Measurements from ENCODE around the gene RBM46.

The RBM46 gene, protein sequence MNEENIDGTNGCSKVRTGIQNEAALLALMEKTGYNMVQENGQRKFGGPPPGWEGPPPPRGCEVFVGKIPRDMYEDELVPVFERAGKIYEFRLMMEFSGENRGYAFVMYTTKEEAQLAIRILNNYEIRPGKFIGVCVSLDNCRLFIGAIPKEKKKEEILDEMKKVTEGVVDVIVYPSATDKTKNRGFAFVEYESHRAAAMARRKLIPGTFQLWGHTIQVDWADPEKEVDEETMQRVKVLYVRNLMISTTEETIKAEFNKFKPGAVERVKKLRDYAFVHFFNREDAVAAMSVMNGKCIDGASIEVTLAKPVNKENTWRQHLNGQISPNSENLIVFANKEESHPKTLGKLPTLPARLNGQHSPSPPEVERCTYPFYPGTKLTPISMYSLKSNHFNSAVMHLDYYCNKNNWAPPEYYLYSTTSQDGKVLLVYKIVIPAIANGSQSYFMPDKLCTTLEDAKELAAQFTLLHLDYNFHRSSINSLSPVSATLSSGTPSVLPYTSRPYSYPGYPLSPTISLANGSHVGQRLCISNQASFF

DNA sequence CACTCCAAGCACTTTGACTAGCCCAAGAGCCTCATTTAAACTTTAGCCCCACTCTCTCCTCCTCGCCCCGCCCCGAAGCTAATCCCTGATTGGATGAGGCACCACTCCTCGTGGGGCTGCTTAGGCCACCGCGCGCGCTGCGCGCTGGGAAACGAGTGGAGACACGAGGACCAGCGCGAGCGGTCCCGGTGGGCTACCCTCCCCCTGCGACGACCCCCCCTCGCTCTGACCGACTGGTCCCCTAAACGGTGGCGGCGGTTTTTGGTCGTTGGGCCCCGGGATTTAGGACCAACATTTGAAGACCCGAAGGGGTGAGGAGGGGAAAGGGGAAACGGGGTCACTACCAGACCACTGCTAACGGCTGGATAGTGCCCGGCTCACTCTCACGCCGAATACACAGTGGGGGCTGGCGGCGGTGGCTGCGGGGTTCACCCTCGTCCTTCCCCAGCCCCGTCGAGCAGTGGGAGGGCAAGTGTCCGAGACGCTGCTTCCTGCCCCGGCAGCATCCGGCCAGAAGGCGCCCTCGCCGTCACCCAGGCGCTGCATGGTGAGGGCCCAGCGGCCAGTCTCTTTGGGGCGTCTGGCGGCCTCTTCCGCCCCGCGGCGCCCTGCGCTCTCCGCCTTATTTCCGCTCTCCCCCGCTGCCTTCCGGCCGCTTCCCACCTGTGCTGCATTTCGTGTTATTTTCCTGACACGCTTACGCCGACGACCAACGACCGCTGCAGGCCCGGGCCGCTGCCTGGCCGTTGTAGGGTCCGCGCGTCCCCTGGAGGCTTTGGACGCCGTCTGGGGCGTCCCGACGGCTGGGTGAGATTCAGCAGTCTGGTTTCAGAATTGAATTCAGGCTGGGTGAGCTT is at the start of gene RBM46:
RBM46 (plus strand) TSS at position 147 of the 857 bp plus-strand sequence. CDS start 15,481 bp downstream, outside the sequence.
- DNase-seq: no peak

GRCh38 chr4:154731756-154732155 is 49.3 kb upstream of the RBM46 start:
- DNase-seq: no peak

- no peak for DNase-seq
These were observed 48.4 kb upstream of the RBM46 start for GRCh38 chr4:154732669-154733068.

- no peak for DNase-seq
These were observed 44.3 kb upstream of the RBM46 start for GRCh38 chr4:154736770-154737169.

DNA sequence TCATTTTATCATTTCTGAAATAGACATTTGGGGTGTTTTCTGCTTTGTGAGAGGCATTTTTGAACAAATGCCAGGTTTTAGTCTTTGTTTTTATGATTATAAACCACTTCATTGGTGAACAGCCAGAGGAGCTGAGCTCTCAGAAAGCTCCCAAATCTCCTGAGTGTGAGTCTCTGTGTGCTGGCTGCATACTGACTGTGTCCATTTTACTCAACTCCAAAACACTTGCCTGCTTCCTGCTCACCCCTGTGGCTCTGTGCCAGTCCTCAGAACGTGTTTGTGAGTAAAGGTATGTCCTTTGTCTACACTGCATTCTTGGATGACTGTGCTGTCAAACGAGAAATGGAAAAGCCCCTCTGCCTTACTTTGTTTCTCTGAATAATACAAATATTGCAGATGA is 42.6 kb upstream of the RBM46 start:
- no peak for DNase-seq

GRCh38 chr4:154739111-154739510 is 42.0 kb upstream of the RBM46 start:
- DNase-seq: no peak

DNA sequence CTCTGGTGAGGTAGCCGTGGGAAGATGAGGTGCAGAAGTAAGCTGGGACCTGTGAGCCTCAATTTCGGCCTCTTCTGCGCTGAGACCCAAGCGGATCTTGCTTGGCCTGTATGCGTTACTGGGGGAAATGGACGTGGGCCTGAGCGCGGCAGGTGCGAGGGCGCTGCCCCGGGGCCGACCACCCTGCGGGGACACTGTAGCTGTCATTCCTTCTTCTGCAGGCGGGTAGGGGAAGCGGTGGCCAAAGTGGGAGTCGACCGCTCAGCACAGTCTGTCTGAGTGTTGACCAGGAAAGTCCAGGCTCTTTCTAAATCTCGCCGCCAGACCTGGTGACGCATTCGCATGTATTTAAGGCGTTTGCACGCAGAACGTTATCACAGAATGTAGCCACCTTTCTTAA is 40.6 kb upstream of the RBM46 start:
- no peak for DNase-seq

DNA sequence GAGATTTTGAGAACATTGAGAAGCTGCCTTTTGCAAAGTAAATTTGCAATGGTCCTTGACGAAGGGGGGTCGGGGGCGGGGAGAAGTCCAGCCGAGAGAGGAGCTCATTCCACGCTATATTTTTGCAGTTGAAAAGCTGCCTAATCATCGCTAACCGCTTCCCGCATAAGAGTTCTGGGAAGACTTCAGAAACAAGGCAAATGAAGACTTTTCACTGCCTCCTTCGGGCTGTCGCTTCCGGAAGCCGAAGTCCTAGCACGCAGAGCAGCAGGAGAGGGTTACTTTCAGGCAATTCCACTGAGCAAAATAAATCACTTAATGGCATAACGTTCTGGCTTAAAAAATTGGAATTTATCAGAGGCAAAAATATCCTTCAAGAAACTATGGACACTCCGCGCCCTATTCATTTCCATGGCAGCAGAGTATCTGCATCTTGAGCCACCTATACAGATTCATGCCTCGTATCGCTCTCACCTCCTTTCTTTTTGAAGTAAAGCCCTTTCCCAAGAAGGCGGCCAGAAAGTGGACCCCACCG is 39.9 kb upstream of the RBM46 start:
- no peak for DNase-seq

- no peak for DNase-seq
These were observed 38.9 kb upstream of the RBM46 start for GRCh38 chr4:154741922-154742850.

- no peak for DNase-seq
These were observed 37.3 kb upstream of the RBM46 start, which contains the start of gene LRAT for GRCh38 chr4:154743683-154744340. TSS of gene LRAT (plus strand) at chr4:154744000. CDS start at chr4:154744327, 327 bp downstream.

DNA sequence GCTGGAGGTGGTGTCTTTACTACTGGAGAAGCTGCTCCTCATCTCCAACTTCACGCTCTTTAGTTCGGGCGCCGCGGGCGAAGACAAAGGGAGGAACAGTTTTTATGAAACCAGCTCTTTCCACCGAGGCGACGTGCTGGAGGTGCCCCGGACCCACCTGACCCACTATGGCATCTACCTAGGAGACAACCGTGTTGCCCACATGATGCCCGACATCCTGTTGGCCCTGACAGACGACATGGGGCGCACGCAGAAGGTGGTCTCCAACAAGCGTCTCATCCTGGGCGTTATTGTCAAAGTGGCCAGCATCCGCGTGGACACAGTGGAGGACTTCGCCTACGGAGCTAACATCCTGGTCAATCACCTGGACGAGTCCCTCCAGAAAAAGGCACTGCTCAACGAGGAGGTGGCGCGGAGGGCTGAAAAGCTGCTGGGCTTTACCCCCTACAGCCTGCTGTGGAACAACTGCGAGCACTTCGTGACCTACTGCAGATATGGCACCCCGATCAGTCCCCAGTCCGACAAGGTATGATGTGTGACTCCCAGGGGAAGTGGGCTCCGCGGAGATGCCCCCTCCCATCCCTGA is 36.6 kb upstream of the RBM46 start:
- DNase-seq: no peak

DNA sequence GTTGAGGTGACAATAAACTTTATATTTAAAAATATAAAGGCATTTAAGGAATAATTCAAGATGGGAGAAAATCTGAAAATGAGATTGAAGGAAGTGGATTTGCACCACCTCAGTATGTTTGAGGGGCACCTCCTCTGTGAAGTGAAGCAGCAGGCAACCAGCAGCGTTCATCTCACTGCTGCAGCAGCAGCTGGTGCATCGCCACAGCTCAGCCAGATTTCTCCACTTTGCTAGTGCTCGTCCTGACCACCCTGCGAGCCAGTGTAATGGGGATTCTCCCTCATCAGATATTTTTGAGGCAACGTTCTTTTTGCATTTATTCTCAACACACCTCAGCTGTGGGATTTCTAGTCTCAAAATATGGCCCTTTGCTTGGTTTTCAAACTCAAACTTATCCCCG is 23.4 kb upstream of the RBM46 start:
- DNase-seq: no peak

DNA sequence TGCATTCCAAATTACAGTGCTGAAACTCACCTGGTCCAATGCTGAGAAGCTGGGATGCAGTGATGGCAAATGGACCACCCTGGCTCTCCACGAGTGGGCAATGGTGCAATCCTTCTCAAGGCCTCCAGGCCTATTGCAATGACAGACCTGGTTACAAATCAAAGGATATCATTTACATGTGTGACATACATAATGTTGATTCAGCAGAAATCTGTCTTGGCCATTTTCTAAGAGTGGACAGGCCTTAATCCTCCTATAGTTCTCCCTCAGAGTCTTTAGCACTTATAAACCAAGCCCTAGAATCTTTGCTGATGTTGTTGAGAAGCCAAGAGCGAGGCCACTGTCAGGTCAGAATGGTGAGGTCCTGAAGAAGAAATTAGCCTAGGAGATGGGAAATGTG is 20.2 kb upstream of the RBM46 start:
- no peak for DNase-seq

DNA sequence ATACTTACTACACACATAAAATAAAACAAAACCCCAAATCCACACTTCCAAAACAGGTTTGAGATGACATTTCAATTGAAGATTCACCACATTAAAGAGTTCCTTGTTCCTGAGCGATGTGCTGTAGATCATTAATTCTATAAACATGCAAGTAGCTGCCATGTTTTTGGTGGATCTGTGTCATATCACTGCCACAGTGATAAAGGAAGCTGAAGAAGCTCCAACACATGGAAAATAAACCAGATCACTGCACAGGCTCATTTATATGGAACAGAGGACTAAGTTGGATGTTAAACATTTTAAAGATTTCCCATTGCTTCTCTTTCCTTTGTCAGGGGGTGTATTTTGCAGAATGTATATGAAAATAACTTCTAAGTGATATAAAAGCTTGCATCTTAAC is 2.8 kb upstream of the RBM46 start:
- DNase-seq: no peak

- no peak for DNase-seq
These were observed 1.6 kb upstream of the RBM46 start for GRCh38 chr4:154779362-154779947.

GRCh38 chr4:154781983-154782293 is 866 bp downstream of the RBM46 start:
- DNase-seq: no peak

- peak in 1 of 2 experiments; percentile 19 for DNase-seq
These were observed 26.1 kb downstream of the RBM46 start for GRCh38 chr4:154807042-154807630.

GRCh38 chr4:154818230-154818629 is 37.2 kb downstream of the RBM46 start:
- no peak for DNase-seq

- no peak for DNase-seq
These were observed 41.7 kb downstream of the RBM46 start for GRCh38 chr4:154822775-154823174.

DNA sequence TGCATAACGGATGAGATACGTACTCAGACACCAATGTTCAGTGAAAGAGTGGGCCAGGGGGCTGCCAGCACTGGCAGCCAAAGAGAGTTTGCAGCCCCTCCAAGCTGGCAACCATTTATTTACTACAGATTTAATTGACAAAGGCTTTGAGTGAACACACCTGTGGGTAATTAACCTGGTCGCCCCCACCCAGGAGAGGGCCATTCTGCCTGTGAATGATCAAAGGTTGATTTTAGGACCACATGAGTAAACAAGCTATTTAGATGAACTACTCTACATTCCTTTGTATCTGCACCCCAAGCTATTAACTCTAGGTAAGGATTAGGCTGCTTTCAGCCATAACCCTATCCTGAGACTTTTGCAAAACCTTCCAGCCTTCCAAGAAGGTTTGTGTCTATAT is 55.0 kb downstream of the RBM46 start:
- DNase-seq: no peak

DNA sequence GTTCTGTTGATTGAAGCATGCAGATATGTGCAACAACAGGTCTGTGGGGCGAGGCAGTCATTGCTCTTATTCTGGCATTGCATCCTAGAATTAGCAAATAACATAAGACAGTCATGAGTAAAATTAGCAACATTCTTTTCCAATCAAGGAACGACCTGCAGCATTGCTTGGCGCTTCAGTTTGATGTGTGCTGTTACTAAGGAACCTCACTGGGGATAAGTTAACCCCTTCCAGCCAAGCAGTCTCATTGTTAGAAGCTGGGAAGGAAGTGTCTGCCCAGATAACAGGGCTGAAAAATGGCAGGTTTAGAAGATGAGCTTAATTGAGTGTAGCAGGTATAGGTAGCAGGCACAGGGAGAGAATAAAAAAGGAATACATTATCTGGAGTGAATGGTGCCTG is 55.4 kb downstream of the RBM46 start:
- no peak for DNase-seq

Measured in NCI-H524 (cell line).